Measurements from ENCODE around the gene OR7C2.

DNA sequence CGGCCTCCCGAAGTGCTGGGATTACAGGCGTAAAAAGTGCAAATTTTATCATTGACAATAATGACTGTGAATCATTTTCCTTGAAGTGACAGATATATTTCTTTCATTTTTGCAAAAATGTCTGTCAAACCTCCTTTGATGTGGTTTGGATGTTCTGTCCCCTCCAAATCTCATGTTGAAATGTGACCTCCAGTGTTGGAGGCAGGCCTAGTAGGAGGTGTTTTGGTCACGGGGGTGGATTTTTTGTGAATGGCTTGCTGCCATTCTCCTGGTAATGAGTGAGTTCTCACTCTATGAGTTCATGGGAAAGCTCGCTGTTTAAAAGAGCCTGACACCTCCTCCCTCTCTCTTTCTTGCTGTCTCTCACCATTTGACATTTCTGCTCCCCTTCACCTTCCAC, 43.8 kb downstream of the OR7C2 start:
- no peak for TF ChIP-seq EZH2 (IDR thresholded peaks at IDR 0.05; ENCODE audit: low read length, missing control alignments)
- TF ChIP-seq, protein P1, sequence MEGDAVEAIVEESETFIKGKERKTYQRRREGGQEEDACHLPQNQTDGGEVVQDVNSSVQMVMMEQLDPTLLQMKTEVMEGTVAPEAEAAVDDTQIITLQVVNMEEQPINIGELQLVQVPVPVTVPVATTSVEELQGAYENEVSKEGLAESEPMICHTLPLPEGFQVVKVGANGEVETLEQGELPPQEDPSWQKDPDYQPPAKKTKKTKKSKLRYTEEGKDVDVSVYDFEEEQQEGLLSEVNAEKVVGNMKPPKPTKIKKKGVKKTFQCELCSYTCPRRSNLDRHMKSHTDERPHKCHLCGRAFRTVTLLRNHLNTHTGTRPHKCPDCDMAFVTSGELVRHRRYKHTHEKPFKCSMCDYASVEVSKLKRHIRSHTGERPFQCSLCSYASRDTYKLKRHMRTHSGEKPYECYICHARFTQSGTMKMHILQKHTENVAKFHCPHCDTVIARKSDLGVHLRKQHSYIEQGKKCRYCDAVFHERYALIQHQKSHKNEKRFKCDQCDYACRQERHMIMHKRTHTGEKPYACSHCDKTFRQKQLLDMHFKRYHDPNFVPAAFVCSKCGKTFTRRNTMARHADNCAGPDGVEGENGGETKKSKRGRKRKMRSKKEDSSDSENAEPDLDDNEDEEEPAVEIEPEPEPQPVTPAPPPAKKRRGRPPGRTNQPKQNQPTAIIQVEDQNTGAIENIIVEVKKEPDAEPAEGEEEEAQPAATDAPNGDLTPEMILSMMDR (conservative IDR thresholded peaks at IDR 0.05 in 1 of 2, IDR thresholded peaks at IDR 0.05 in 1 of 2; ENCODE audit: low read depth in 1 of 2, low read length in 2 of 2) = no peak

All from fibroblast of lung (primary cell).